GM23338 (cell line): ENCODE measurements around the gene SLC28A1. TPM values are rescaled to one million over a fixed set of nuclear protein-coding genes. Genes with fewer than 3 reads are reported as not detected.

Source experiments
- ATAC-seq: fragments of 200-7000 bp; cut with Tn5 transposase; 3 replicates; pipeline ENCODE4 v1.9.1; 2020
- DNase-seq: peaks from one replicate; pipeline ENCODE4 v3.0.0-alpha.2; 2015; ENCODE audit warnings: low spot score
- H2AFZ ChIP-seq: fragments of 200-600 bp; sonication (generic); 2 replicates; pipeline ENCODE4 v1.8.0; 2016; ENCODE audit warnings: antibody characterized with exemption, mild to moderate bottlenecking, moderate library complexity
- H3F3A ChIP-seq: fragments of 200-600 bp; sonication (generic); replicated peaks from 2 replicates; pipeline ENCODE4 v1.8.0; 2017; ENCODE audit warnings: antibody characterized with exemption, mixed run types, low read depth
- H3K27ac ChIP-seq: fragments of 200-600 bp; sonication (generic); 2 replicates; pipeline ENCODE4 v1.6.1; 2016; ENCODE audit warnings: low read depth
- H3K27me3 ChIP-seq: fragments of 200-600 bp; sonication (generic); 2 replicates; pipeline ENCODE4 v1.8.0; 2016; ENCODE audit warnings: mild to moderate bottlenecking, mixed run types, moderate library complexity; ENCODE audit not compliant: insufficient read depth
- H3K36me3 ChIP-seq: fragments of 200-600 bp; sonication (generic); 2 replicates; pipeline ENCODE4 v1.8.0; 2016; ENCODE audit warnings: mild to moderate bottlenecking; ENCODE audit not compliant: insufficient read depth
- H3K4me1 ChIP-seq: fragments of 200-600 bp; sonication (generic); 2 replicates; pipeline ENCODE4 v1.8.0; 2016; ENCODE audit warnings: mild to moderate bottlenecking, moderate library complexity; ENCODE audit not compliant: insufficient read depth
- H3K4me2 ChIP-seq: fragments of 200-600 bp; sonication (generic); 2 replicates; pipeline ENCODE4 v1.7.1; 2017; ENCODE audit warnings: mixed run types
- H3K4me3 ChIP-seq: fragments of 200-600 bp; sonication (generic); 2 replicates; pipeline ENCODE4 v1.6.1; 2016; ENCODE audit warnings: mixed run types
- H3K79me2 ChIP-seq: fragments of 200-600 bp; sonication (generic); replicated peaks from 2 replicates; pipeline ENCODE4 v1.8.0; 2017; ENCODE audit warnings: mild to moderate bottlenecking; ENCODE audit not compliant: insufficient read depth
- H3K9me2 ChIP-seq: fragments of 200-600 bp; sonication (generic); 2 replicates; pipeline ENCODE4 v1.8.0; 2017; ENCODE audit not compliant: insufficient read depth
- H4K20me1 ChIP-seq: fragments of 200-600 bp; sonication (generic); replicated peaks from 2 replicates; pipeline ENCODE4 v1.8.0; 2017; ENCODE audit warnings: mild to moderate bottlenecking; ENCODE audit not compliant: insufficient read depth
- H3K27ac Mint-ChIP-seq: 2 replicates; pipeline ENCODE4 v1.8.0; 2020; ENCODE audit warnings: inconsistent platforms, mild to moderate bottlenecking, moderate library complexity, mixed read lengths
- H3K27me3 Mint-ChIP-seq: 3 replicates; pipeline ENCODE4 v1.8.0; 2022; ENCODE audit warnings: low read depth, mild to moderate bottlenecking, moderate library complexity, mixed read lengths, inconsistent platforms; ENCODE audit not compliant: insufficient read depth, poor library complexity
- H3K36me3 Mint-ChIP-seq: 3 replicates; pipeline ENCODE4 v1.8.0; 2021; ENCODE audit warnings: low read depth, mild to moderate bottlenecking, inconsistent platforms, moderate library complexity, mixed read lengths
- H3K4me1 Mint-ChIP-seq: 3 replicates; pipeline ENCODE4 v1.8.0; 2020; ENCODE audit warnings: mild to moderate bottlenecking, inconsistent platforms, mixed read lengths
- H3K4me3 Mint-ChIP-seq: 3 replicates; pipeline ENCODE4 v1.8.0; 2021; ENCODE audit warnings: moderate library complexity, mild to moderate bottlenecking, inconsistent platforms, mixed read lengths
- H3K9me3 Mint-ChIP-seq: 3 replicates; pipeline ENCODE4 v1.8.0; 2020; ENCODE audit warnings: moderate library complexity, mild to moderate bottlenecking, inconsistent platforms, mixed read lengths
- CREB1 ChIP-seq: fragments of 250-450 bp; sonication (Bioruptor Pico); IDR thresholded peaks from 2 replicates; pipeline ENCODE4 v1.5.0; 2020; ENCODE audit warnings: low read depth, mild to moderate bottlenecking, moderate library complexity
- CTCF ChIP-seq, 2 experiments: fragments of 200-600 bp in 1 of 2; sonication (generic) in 1 of 2; conservative IDR thresholded peaks; 2 replicates each; pipeline versions ENCODE4 v1.5.1 to v1.6.1; 2016 to 2017; ENCODE audit warnings: antibody characterized with exemption in 2 of 2, low read depth in 2 of 2, mild to moderate bottlenecking in 2 of 2, moderate library complexity in 1 of 2
- ETS1 ChIP-seq: IDR thresholded peaks from 2 replicates; pipeline ENCODE4 v1.6.1; 2016; ENCODE audit warnings: antibody characterized with exemption
- EZH2 ChIP-seq: fragments of 200-600 bp; sonication (generic); IDR thresholded peaks from one replicate; pipeline ENCODE4 v1.8.0; 2017; ENCODE audit warnings: antibody characterized with exemption, mild to moderate bottlenecking, low read depth; ENCODE audit not compliant: unreplicated experiment
- EZH2phosphoT487 ChIP-seq: fragments of 200-600 bp; sonication (generic); IDR thresholded peaks from one replicate; pipeline ENCODE4 v1.8.1; 2018; ENCODE audit warnings: antibody characterized with exemption; ENCODE audit not compliant: unreplicated experiment
- JUNB ChIP-seq: IDR thresholded peaks from one replicate; pipeline ENCODE4 v1.6.1; 2016; ENCODE audit warnings: antibody characterized with exemption; ENCODE audit not compliant: unreplicated experiment
- NANOG ChIP-seq: IDR thresholded peaks from 2 replicates; pipeline ENCODE4 v1.6.1; 2016; ENCODE audit warnings: antibody characterized with exemption, borderline replicate concordance
- POLR2AphosphoS5 ChIP-seq: IDR thresholded peaks from 2 replicates; pipeline ENCODE4 v1.6.1; 2016; ENCODE audit warnings: antibody characterized with exemption, low read depth
- STAT1 ChIP-seq: IDR thresholded peaks from one replicate; pipeline ENCODE4 v1.6.1; 2016; ENCODE audit warnings: antibody characterized with exemption; ENCODE audit not compliant: unreplicated experiment
- ZNF114 ChIP-seq: fragments of 250-450 bp; sonication (Bioruptor Pico); IDR thresholded peaks from 2 replicates; pipeline ENCODE4 v1.5.0; 2020; ENCODE audit warnings: mild to moderate bottlenecking, moderate library complexity
- ZNF331 ChIP-seq: fragments of 250-450 bp; sonication (Bioruptor Pico); IDR thresholded peaks from 2 replicates; pipeline ENCODE4 v1.5.0; 2020; ENCODE audit warnings: low read depth, mild to moderate bottlenecking, moderate library complexity
- ZNF462 ChIP-seq: fragments of 250-450 bp; sonication (Bioruptor Pico); IDR thresholded peaks from 2 replicates; pipeline ENCODE4 v1.5.0; 2020; ENCODE audit warnings: mild to moderate bottlenecking, moderate library complexity
- polyA plus RNA-seq: library from polyadenylated mRNA; unstranded; fragments of >200 nt; fragmentation: Nextera tagmentation; extraction: Ambion mirVana; gene quantifications from 2 replicates; pipeline ENCODE4 v1.2.1, GENCODE V29; 2016
- total RNA-seq: library from RNA; depleted of rRNA; stranded (reverse); fragments of >200 nt; shearing (Covaris generic); gene quantifications from 2 replicates; pipeline ENCODE4 v1.2.3, GENCODE V29; 2014
- TF ChIP-seq, protein P1 (sequence below): IDR thresholded peaks from one replicate; pipeline ENCODE4 v1.6.1; 2018; ENCODE audit warnings: antibody characterized with exemption; ENCODE audit not compliant: unreplicated experiment

SLC28A1 gene
- total and polyA plus RNA-seq, 2 experiments from 2014 or later, result not detected

DNA sequence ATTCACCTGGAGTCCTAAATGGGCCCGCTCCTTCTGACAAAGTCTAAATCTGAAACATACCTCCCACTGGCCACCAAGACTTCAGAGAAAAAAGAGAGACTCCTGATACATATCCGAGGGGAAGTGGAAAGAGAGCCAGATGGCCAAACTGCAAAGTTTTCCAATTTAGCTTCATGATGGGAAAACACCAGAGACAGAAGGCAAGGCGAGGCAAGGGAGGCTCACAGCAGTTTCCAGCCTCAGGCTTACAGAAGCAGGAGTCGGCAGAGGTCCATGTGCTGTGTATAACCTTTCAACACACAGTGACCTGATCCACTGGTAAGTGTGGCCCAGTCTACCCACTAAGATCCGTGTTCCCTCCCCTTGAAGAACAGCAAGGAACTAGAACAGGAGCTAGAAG lies 67.3 kb downstream of the SLC28A1 start:
- TF ChIP-seq STAT1 (no peak), ZNF462 (CRISPR knock-in tag) (no peak), ETS1 (no peak), CTCF (conservative IDR thresholded peaks at IDR 0.05; ENCODE audit: low read depth in 2 of 2) (no peak), POLR2AphosphoS5 (no peak), EZH2 (no peak), EZH2phosphoT487 (no peak), ZNF114 (no peak), ZNF331 (CRISPR knock-in tag) (no peak), NANOG (no peak), CREB1 (CRISPR knock-in tag) (no peak), JUNB (no peak)
- TF ChIP-seq, protein P1, sequence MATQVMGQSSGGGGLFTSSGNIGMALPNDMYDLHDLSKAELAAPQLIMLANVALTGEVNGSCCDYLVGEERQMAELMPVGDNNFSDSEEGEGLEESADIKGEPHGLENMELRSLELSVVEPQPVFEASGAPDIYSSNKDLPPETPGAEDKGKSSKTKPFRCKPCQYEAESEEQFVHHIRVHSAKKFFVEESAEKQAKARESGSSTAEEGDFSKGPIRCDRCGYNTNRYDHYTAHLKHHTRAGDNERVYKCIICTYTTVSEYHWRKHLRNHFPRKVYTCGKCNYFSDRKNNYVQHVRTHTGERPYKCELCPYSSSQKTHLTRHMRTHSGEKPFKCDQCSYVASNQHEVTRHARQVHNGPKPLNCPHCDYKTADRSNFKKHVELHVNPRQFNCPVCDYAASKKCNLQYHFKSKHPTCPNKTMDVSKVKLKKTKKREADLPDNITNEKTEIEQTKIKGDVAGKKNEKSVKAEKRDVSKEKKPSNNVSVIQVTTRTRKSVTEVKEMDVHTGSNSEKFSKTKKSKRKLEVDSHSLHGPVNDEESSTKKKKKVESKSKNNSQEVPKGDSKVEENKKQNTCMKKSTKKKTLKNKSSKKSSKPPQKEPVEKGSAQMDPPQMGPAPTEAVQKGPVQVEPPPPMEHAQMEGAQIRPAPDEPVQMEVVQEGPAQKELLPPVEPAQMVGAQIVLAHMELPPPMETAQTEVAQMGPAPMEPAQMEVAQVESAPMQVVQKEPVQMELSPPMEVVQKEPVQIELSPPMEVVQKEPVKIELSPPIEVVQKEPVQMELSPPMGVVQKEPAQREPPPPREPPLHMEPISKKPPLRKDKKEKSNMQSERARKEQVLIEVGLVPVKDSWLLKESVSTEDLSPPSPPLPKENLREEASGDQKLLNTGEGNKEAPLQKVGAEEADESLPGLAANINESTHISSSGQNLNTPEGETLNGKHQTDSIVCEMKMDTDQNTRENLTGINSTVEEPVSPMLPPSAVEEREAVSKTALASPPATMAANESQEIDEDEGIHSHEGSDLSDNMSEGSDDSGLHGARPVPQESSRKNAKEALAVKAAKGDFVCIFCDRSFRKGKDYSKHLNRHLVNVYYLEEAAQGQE, result no peak
- Histone ChIP-seq H3K4me3 (no peak overlapping the region), H3K79me2 (no peaks in the 10 kb centered on the region), H3K27me3 (no peaks in the 10 kb centered on the region), H3K4me1 (peaks cover 6% of the 10 kb centered on the region; the same call in 1 of the 2 replicates), H3K9me2 (no peaks in the 10 kb centered on the region), H3F3A (no peaks in the 10 kb centered on the region), H3K4me2 (no peak overlapping the region), H3K36me3 (no peaks in the 10 kb centered on the region), H3K27ac (no peak overlapping the region), H4K20me1 (no peaks in the 10 kb centered on the region), H2AFZ (no peak overlapping the region)
- no peak for ATAC-seq
- DNase-seq, result no peak
- Mint-ChIP-seq H3K9me3 (no peaks in the 10 kb centered on the region), H3K36me3 (no peaks in the 10 kb centered on the region), H3K27me3 (peaks cover 3% of the 10 kb centered on the region), H3K4me3 (no peak overlapping the region), H3K4me1 (peaks cover 16% of the 10 kb centered on the region; the same call in 2 of the 3 replicates), H3K27ac (no peak overlapping the region)
